Keratinocyte (primary cell): Measurements from ENCODE around the gene SPTLC2.

Source experiments
- EZH2 ChIP-seq: IDR thresholded peaks from one replicate; pipeline ENCODE4 v1.6.1; 2012; ENCODE audit warnings: inconsistent platforms, mild to moderate bottlenecking, low read length, moderate library complexity
- TF ChIP-seq, protein P1 (sequence below), 3 experiments: IDR thresholded peaks in 1 of 3; conservative IDR thresholded peaks in 1 of 3; optimal IDR thresholded peaks in 1 of 3; 2 replicates in 2 of 3; 3 replicates in 1 of 3; pipeline versions ENCODE3 to v1.5.1; 2011; ENCODE audit warnings: low read length in 3 of 3, mild to moderate bottlenecking in 3 of 3, moderate library complexity in 2 of 3, control low read depth in 1 of 3, inconsistent platforms in 1 of 3; ENCODE audit not compliant: insufficient read depth in 2 of 3; ENCODE audit errors: extremely low read depth in 1 of 3

DNA sequence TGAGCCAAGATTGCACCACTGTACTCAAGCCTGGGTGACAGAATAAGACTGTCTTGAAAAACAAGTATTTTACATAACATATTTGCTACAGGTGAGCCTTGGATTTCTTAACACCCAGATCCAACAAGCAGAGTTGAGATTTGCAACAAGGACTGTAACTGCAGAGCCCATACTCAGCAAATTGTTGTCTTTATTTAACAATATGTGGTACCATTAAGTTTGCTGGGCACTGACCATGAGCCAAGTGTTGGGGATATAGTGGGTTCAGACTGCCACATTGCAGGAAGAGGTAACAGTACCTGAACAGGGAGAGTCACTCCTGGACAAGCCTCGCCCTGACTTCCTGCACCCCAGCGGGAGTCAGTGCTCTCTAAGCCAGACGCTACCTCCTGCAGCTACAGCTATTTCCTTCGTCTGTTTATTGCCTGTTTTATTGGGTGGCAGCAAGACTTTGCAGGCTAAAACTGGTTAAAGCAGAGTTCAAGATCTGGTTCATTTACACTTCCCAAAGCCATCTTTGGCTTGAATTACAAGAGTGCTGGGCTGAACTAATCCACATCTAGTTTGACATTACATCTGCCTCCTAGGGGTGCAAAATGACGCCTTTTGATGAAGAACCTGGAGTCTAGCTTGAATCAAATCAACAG lies 146.1 kb downstream of the SPTLC2 start:
- TF ChIP-seq, protein P1, sequence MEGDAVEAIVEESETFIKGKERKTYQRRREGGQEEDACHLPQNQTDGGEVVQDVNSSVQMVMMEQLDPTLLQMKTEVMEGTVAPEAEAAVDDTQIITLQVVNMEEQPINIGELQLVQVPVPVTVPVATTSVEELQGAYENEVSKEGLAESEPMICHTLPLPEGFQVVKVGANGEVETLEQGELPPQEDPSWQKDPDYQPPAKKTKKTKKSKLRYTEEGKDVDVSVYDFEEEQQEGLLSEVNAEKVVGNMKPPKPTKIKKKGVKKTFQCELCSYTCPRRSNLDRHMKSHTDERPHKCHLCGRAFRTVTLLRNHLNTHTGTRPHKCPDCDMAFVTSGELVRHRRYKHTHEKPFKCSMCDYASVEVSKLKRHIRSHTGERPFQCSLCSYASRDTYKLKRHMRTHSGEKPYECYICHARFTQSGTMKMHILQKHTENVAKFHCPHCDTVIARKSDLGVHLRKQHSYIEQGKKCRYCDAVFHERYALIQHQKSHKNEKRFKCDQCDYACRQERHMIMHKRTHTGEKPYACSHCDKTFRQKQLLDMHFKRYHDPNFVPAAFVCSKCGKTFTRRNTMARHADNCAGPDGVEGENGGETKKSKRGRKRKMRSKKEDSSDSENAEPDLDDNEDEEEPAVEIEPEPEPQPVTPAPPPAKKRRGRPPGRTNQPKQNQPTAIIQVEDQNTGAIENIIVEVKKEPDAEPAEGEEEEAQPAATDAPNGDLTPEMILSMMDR (optimal IDR thresholded peaks at IDR 0.05 in 1 of 3, IDR thresholded peaks at IDR 0.05 in 1 of 3, conservative IDR thresholded peaks at IDR 0.05 in 1 of 3; ENCODE audit: extremely low read depth in 1 of 3, insufficient read depth in 2 of 3, low read length in 3 of 3), result no peak
- TF ChIP-seq EZH2, result no peak
